Measurements from ENCODE around the gene FOXE3. TPM values are rescaled to one million over a fixed set of nuclear protein-coding genes. Genes with fewer than 3 reads are reported as not detected.
"Not testable (repeated sequence)": the region's sequence is repeated elsewhere in the genome, so short reads cannot be mapped to it uniquely, and the experiment has no call there.

Gene FOXE3
- total RNA-seq, 1 experiment from 2014 or later, result 0.46 TPM

GRCh38 chr1:47450606-47451005, 34.5 kb downstream of the FOXE3 start:
- no peaks in the 10 kb centered on the region; the same call in 1 of the 2 replicates for H3K27me3 ChIP-seq (ENCODE audit: control insufficient read depth, insufficient read depth, low read length)
- ATAC-seq, result peak; percentile 31
- CTCF ChIA-PET, result interaction anchor here (0.7 kb wide), 1 partner anchor 15 kb away, joined by 3 read pairs; no protein-coding TSS in a partner anchor
- H3K4me3 ChIP-seq (ENCODE audit: low read depth in 2 of 2, low read length in 2 of 2), result no peak overlapping the region
- in situ Hi-C loops (cut with HindIII; ENCODE audit: low pct_unique_long_range_greater_than_20kb, low sequenced_read_pairs), result no loop called here
- DNase-seq (ENCODE audit: low read depth, low spot score), result no peak
- H3K36me3 ChIP-seq (ENCODE audit: control insufficient read depth, insufficient read depth, low read length), result no peaks in the 10 kb centered on the region
- no peak overlapping the region for H3K27ac ChIP-seq (ENCODE audit: low read length)
- POLR2A ChIA-PET, result no interaction called here
- no peaks in the 10 kb centered on the region for H3K4me1 ChIP-seq (ENCODE audit: control insufficient read depth, insufficient read depth, low read length)
- no peaks in the 10 kb centered on the region for H3K9me3 ChIP-seq (ENCODE audit: control insufficient read depth, insufficient read depth, low read depth, low read length)
- TF ChIP-seq REST (IDR thresholded peaks at IDR 0.05; ENCODE audit: insufficient read depth in 1 of 2, low read depth in 2 of 2, low read length in 1 of 2), result no peak
- intact Hi-C loops (cut with micrococcal nuclease; ENCODE audit: unreplicated experiment), result no loop called here
- no TSS peak for BruUV-seq (replicated peaks)

- ChIA-PET CTCF (interaction anchor here (0.6 kb wide), 1 partner anchor 60 kb away, joined by 3 read pairs; no protein-coding TSS in a partner anchor), POLR2A (no interaction called here)
- BruUV-seq (replicated peaks), result no TSS peak
- intact Hi-C loops (cut with micrococcal nuclease; ENCODE audit: unreplicated experiment), result no loop called here
- ATAC-seq (no peak), DNase-seq (ENCODE audit: low read depth, low spot score) (no peak)
- in situ Hi-C loops (cut with HindIII; ENCODE audit: low pct_unique_long_range_greater_than_20kb, low sequenced_read_pairs), result no loop called here
- no peaks in the 10 kb centered on the region; the same call in 1 of the 2 replicates for H3K27me3 ChIP-seq (ENCODE audit: control insufficient read depth, insufficient read depth, low read length)
- no peaks in the 10 kb centered on the region for H3K4me1 ChIP-seq (ENCODE audit: control insufficient read depth, insufficient read depth, low read length)
- H3K36me3 ChIP-seq (ENCODE audit: control insufficient read depth, insufficient read depth, low read length), result no peaks in the 10 kb centered on the region
- TF ChIP-seq SIN3A (IDR thresholded peaks at IDR 0.05; ENCODE audit: borderline replicate concordance, insufficient read depth, low read depth, low read length) (no peak), POLR2AphosphoS5 (IDR thresholded peaks at IDR 0.05; ENCODE audit: low read depth, low read length) (no peak)
- H3K27ac ChIP-seq (ENCODE audit: low read length), result no peak overlapping the region
- no peak overlapping the region for H3K4me3 ChIP-seq (ENCODE audit: low read depth in 2 of 2, low read length in 2 of 2)
- H3K9me3 ChIP-seq (ENCODE audit: control insufficient read depth, insufficient read depth, low read depth, low read length), result no peaks in the 10 kb centered on the region
Measured at GRCh38 chr1:47452426-47452825, 36.3 kb downstream of the FOXE3 start.

GRCh38 chr1:47453910-47454309, 37.8 kb downstream of the FOXE3 start:
- H3K27ac ChIP-seq (ENCODE audit: low read length); H3K4me1 ChIP-seq (ENCODE audit: control insufficient read depth, insufficient read depth, low read length); H3K9me3 ChIP-seq (ENCODE audit: control insufficient read depth, insufficient read depth, low read depth, low read length); POLR2A ChIA-PET; H3K4me3 ChIP-seq (ENCODE audit: low read depth in 2 of 2, low read length in 2 of 2); intact Hi-C loops (cut with micrococcal nuclease; ENCODE audit: unreplicated experiment); ATAC-seq; DNase-seq (ENCODE audit: low read depth, low spot score); in situ Hi-C loops (cut with HindIII; ENCODE audit: low pct_unique_long_range_greater_than_20kb, low sequenced_read_pairs); H3K36me3 ChIP-seq (ENCODE audit: control insufficient read depth, insufficient read depth, low read length); H3K27me3 ChIP-seq (ENCODE audit: control insufficient read depth, insufficient read depth, low read length); BruUV-seq (replicated peaks): not testable (repeated sequence)
- CTCF ChIA-PET, result interaction anchor here (0.7 kb wide), 1 partner anchor 56 kb away, joined by 8 read pairs; no protein-coding TSS in a partner anchor

GRCh38 chr1:47456250-47456649, 40.2 kb downstream of the FOXE3 start:
- H3K27me3 ChIP-seq (ENCODE audit: control insufficient read depth, insufficient read depth, low read length), result peaks cover 5% of the 10 kb centered on the region
- ATAC-seq (no peak), DNase-seq (ENCODE audit: low read depth, low spot score) (no peak)
- no TSS peak for BruUV-seq (replicated peaks)
- TF ChIP-seq REST (IDR thresholded peaks at IDR 0.05; ENCODE audit: insufficient read depth in 1 of 2, low read depth in 2 of 2, low read length in 1 of 2) (no peak), SIN3A (IDR thresholded peaks at IDR 0.05; ENCODE audit: borderline replicate concordance, insufficient read depth, low read depth, low read length) (no peak), POLR2AphosphoS5 (IDR thresholded peaks at IDR 0.05; ENCODE audit: low read depth, low read length) (no peak), CTCF (IDR thresholded peaks at IDR 0.05) (no peak), TCF7L2 (IDR thresholded peaks at IDR 0.05; ENCODE audit: low read depth, low read length) (no peak)
- ChIA-PET POLR2A (interaction anchor here (0.7 kb wide), 1 partner anchor 895 kb away, joined by 4 read pairs; no protein-coding TSS in a partner anchor), CTCF (no interaction called here)
- H3K4me3 ChIP-seq (ENCODE audit: low read depth in 2 of 2, low read length in 2 of 2), result no peak overlapping the region
- in situ Hi-C loops (cut with HindIII; ENCODE audit: low pct_unique_long_range_greater_than_20kb, low sequenced_read_pairs) (no loop called here), intact Hi-C loops (cut with micrococcal nuclease; ENCODE audit: unreplicated experiment) (no loop called here)
- H3K27ac ChIP-seq (ENCODE audit: low read length), result no peak overlapping the region
- H3K4me1 ChIP-seq (ENCODE audit: control insufficient read depth, insufficient read depth, low read length), result no peaks in the 10 kb centered on the region
- no peaks in the 10 kb centered on the region for H3K9me3 ChIP-seq (ENCODE audit: control insufficient read depth, insufficient read depth, low read depth, low read length)
- no peaks in the 10 kb centered on the region for H3K36me3 ChIP-seq (ENCODE audit: control insufficient read depth, insufficient read depth, low read length)
